Pons (tissue), 1 donor: ENCODE results near the gene ATXN7L1.
"Not testable (repeated sequence)": the region's sequence is repeated elsewhere in the genome, so short reads cannot be mapped to it uniquely, and the experiment has no call there.

Experiments used
- DNase-seq: peaks from one replicate; pipeline ENCODE4 v3.0.0-alpha.2; 2016; ENCODE audit warnings: low spot score

Gene ATXN7L1

DNA sequence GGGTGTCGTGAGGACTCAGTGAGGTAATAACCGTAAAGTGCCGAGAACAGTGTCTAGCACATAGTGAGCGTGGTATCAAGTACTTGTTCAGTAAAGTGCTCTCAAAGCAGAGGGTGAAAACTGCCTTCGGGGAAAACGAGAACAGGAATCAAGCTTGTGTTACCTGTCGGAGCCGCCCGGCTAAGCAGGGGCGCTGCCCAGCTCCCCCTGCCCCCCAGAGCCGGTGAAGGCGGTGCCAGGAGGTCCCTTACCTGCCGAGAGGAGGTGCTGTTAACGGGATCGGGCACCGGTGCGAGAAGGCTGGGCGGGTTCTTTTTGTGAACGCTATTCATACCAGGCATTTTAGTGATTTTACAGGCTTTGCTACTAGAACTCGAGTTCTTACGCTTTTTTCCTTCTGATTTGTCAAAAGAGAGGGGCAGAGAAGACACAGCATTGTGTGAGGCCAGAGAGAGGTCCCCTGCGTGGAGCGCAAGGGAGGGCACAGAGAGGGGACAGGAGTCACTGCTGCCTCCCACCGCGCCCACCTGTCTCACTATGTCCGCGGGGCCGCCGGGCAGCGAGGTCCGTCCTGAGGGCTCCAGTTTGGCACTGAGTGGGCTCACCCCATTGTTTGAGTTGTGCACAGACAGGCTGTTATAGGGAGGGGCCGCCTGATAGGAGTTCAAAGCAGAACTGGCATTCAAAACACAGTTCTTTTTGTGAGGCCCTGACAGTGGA is 262.6 kb downstream of the ATXN7L1 start:
- DNase-seq = no peak

- DNase-seq = no peak
Observed at GRCh38 chr7:105612806-105613205, 263.6 kb downstream of the ATXN7L1 start.

- peak; percentile 19 for DNase-seq
Observed at GRCh38 chr7:105611856-105612775, 264.3 kb downstream of the ATXN7L1 start.

DNA sequence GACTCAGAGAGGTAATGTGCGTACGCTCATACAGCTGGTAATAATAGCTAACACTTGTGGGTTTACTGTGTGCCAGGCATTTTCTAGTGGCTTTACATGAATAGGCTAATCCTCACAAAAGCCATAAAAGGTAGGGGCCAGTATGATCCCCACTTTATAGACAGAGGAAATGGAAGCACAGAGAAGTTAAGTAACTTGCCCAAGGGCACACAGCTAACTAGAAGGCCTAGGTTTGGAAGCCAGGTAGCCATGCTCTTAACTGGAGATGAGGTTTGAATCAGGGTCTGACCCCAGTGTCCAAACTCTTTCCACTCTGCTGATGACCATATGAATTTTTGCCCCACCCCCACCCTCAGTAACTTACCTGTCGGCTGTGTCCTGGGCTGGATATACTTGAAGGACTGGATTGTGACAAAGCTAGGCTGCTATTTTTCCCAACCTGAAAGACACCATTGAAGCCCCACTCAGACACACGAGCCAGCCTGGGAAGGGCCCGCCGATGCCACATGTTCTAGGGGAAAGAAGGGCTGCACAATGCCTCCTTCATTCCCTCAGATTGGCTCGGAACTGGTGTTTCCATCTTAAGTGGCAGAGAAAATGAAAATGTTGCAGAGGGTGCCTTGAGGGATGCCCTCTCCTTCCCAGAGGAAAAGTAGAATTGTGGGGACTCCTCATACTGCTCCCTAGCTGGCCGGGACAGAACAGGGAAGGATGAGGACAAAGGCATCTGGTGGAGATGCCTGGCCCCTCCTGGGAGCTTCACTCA is 266.1 kb downstream of the ATXN7L1 start:
- peak; percentile 45 for DNase-seq

GRCh38 chr7:105602325-105603305 is 273.8 kb downstream of the ATXN7L1 start:
- no peak for DNase-seq

- no peak for DNase-seq
Observed at GRCh38 chr7:105600720-105601550, 275.5 kb downstream of the ATXN7L1 start.

GRCh38 chr7:105599551-105599950 is 276.8 kb downstream of the ATXN7L1 start:
- no peak for DNase-seq

- not testable (repeated sequence) for DNase-seq
Observed at GRCh38 chr7:105599080-105599479, 277.3 kb downstream of the ATXN7L1 start.

DNA sequence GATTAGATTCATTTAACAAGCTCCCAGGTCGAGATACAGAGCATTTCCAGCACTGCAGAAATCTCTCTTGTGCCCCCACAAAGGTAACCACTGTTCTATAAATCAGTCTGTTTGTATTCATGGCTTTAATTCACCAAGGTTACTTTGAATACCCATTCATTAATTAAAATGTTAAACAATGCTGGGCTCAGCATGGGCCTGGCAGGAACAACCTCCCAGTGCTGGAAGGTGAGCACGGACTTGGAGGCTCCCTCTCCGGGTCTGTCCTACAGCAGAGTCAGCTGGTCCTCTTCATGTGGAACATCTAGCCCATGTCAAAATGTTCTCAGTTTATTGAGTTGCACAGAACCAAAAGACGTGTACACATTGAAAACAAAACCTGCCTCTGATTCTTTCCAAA is 279.5 kb downstream of the ATXN7L1 start:
- no peak for DNase-seq

GRCh38 chr7:105594034-105594433 is 282.4 kb downstream of the ATXN7L1 start:
- peak; percentile 18 for DNase-seq

- DNase-seq = no peak
Observed at GRCh38 chr7:105591522-105591921, 284.9 kb downstream of the ATXN7L1 start.

DNA sequence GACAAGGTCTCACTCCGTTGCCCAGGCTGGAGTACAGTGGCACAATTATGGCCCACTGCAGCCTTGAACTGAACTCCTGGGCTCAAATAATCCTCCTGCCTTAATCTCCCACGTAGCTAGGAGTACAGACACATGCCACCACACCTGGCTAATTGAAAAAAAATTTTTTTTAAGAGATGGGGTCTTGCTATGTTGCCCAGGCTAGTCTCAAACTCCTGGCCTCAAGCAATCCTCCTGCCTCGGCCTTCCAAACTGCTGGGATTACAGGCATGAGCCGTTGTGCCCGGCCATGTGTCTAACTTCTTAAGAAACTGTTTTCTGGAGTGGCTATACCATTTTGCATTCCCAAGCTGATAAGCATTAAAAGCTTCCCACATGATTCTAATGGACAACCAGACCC is 285.6 kb downstream of the ATXN7L1 start:
- DNase-seq = no peak

GRCh38 chr7:105589356-105590077 is 286.9 kb downstream of the ATXN7L1 start:
- DNase-seq = peak; percentile 92

GRCh38 chr7:105587909-105588635 is 288.3 kb downstream of the ATXN7L1 start:
- no peak for DNase-seq

DNA sequence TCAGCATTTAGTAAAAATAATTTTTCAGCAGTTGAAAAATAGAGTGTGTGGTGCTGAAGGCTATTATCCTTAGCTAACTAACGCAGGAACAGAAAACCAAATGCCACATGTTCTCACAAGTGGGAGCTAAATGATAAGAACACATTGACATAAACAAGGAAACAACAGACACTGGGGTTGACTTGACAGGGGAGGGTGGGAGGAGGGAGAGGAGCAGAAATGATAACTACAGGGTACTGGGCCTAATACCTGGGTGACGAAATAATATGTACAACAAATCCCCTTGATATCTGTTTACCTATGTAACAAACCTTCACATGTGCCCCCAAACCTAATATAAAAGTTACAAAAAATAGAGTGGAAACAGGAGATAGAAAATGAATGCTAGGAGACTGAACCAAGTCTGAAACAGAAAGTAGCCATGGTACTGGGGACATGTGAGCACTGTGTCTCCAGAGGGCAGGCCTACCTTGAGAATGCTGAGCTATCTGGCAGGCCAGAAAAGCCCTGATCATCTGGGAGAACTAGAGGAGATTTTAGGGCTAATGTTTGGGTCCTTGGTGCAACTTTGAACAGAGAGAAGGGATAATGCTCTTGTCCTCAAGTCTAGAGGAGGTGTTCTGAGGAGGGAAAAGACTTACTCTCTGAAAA is 290.4 kb downstream of the ATXN7L1 start:
- no peak for DNase-seq

GRCh38 chr7:105584165-105584564 is 292.2 kb downstream of the ATXN7L1 start:
- DNase-seq = no peak

DNA sequence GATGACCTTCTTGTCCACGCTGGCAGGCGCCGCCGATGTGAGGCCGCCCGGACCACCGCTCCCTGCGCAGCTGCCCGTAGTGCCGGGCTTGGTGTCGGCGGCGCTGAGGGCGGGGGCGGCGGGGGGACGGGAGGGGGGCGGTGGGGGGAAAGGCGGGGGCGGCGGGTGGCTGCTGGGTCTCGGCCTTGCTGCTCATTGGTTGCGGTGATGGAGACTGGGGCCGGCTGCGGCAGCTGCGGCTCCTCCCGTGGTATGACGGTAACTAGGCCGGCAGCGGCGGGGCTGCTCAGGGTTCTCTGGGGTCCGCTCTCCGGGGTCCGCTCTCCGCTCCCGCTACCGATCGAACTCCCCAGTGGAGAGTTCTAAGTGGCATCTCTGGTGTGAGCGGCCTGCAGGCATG is 293.3 kb downstream of the ATXN7L1 start:
- no peak for DNase-seq

- peak; percentile 58 for DNase-seq
Observed at GRCh38 chr7:105581066-105581811, 295.2 kb downstream of the ATXN7L1 start, which contains the start of gene EFCAB10. TSS of gene EFCAB10 (minus strand) at chr7:105581493. CDS start at chr7:105581463, 30 bp downstream.
